ENCODE data around the gene LARP4B. TPM values are rescaled to one million over a fixed set of nuclear protein-coding genes. Genes with fewer than 3 reads are reported as not detected.

Gene LARP4B
- total and polyA plus RNA-seq, 2 of the 13 experiments (the other 11 are each of a cell fraction or from before 2014, with no cell fraction given) = 19.5 to 30.2 TPM

DNA sequence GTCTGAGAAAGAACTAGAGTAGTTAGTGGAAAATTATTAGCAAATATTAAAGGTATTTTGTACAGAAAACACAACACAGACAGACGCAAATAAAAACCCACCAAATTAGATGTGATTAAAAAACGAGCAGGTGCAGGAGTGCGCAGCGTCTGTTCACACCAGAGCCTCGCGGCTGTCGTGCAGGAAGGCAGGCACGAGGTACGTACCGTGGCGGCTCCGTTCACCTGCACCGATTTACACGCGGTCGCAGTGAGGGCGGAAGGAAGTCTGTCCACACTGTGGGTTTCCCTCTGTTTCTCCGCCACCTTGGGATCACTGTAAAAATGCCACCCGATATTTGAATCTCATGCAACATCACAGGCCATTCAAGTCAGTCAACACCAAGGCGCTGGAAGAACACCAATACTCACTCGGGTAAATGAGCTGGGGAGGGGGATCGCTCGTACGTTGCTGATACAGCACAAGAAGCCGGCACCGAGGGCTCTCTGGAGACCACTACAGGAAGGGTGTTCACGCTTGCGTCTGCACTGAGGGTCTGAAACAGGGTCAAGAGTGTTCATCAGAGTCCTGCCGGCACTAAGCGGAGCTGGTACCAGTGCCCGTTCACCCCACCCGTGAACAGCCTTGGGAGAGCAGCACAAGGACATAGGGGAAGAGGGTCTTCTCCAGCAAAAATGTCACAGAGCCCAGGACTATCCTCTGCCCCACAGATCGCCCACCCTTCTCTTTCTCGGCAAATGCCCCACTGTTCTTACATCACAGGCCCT, 116.8 kb downstream of the LARP4B start (continued):
- no peak for TF ChIP-seq ZC3H4 (CRISPR knock-in tag; IDR thresholded peaks at IDR 0.05; ENCODE audit: borderline replicate concordance)
- TF ChIP-seq MXI1 (IDR thresholded peaks at IDR 0.05; ENCODE audit: borderline replicate concordance, low read depth, low read length) = no peak
- TF ChIP-seq ZBTB20 (CRISPR knock-in tag; IDR thresholded peaks at IDR 0.05; ENCODE audit: borderline replicate concordance, low read depth) = no peak
- TF ChIP-seq ZNF564 (CRISPR knock-in tag; IDR thresholded peaks at IDR 0.05) = no peak
- TF ChIP-seq, protein P1, sequence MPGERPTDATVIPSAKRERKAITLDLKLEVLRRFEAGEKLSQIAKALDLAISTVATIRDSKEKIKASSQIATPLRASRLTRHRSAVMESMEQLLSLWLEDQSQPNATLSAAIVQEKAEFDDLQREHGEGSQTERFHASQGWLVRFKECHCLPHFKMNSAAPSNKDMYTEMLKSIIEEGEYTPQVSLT (CRISPR knock-in tag; IDR thresholded peaks at IDR 0.05; ENCODE audit: borderline replicate concordance, low read depth) = no peak
- TF ChIP-seq ZNF326 (CRISPR knock-in tag; IDR thresholded peaks at IDR 0.05; ENCODE audit: borderline replicate concordance) = no peak
- TF ChIP-seq NFYC (CRISPR knock-in tag; IDR thresholded peaks at IDR 0.05) = no peak
- TF ChIP-seq, protein P2, sequence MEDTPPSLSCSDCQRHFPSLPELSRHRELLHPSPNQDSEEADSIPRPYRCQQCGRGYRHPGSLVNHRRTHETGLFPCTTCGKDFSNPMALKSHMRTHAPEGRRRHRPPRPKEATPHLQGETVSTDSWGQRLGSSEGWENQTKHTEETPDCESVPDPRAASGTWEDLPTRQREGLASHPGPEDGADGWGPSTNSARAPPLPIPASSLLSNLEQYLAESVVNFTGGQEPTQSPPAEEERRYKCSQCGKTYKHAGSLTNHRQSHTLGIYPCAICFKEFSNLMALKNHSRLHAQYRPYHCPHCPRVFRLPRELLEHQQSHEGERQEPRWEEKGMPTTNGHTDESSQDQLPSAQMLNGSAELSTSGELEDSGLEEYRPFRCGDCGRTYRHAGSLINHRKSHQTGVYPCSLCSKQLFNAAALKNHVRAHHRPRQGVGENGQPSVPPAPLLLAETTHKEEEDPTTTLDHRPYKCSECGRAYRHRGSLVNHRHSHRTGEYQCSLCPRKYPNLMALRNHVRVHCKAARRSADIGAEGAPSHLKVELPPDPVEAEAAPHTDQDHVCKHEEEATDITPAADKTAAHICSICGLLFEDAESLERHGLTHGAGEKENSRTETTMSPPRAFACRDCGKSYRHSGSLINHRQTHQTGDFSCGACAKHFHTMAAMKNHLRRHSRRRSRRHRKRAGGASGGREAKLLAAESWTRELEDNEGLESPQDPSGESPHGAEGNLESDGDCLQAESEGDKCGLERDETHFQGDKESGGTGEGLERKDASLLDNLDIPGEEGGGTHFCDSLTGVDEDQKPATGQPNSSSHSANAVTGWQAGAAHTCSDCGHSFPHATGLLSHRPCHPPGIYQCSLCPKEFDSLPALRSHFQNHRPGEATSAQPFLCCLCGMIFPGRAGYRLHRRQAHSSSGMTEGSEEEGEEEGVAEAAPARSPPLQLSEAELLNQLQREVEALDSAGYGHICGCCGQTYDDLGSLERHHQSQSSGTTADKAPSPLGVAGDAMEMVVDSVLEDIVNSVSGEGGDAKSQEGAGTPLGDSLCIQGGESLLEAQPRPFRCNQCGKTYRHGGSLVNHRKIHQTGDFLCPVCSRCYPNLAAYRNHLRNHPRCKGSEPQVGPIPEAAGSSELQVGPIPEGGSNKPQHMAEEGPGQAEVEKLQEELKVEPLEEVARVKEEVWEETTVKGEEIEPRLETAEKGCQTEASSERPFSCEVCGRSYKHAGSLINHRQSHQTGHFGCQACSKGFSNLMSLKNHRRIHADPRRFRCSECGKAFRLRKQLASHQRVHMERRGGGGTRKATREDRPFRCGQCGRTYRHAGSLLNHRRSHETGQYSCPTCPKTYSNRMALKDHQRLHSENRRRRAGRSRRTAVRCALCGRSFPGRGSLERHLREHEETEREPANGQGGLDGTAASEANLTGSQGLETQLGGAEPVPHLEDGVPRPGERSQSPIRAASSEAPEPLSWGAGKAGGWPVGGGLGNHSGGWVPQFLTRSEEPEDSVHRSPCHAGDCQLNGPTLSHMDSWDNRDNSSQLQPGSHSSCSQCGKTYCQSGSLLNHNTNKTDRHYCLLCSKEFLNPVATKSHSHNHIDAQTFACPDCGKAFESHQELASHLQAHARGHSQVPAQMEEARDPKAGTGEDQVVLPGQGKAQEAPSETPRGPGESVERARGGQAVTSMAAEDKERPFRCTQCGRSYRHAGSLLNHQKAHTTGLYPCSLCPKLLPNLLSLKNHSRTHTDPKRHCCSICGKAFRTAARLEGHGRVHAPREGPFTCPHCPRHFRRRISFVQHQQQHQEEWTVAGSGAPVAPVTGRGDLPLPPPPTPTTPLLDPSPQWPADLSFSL (CRISPR knock-in tag; IDR thresholded peaks at IDR 0.05) = no peak
- TF ChIP-seq YEATS4 (CRISPR knock-in tag; IDR thresholded peaks at IDR 0.05; ENCODE audit: borderline replicate concordance) = no peak
- TF ChIP-seq HOXD1 (CRISPR knock-in tag; IDR thresholded peaks at IDR 0.05) = no peak
- TF ChIP-seq ZNF75D (CRISPR knock-in tag; IDR thresholded peaks at IDR 0.05; ENCODE audit: borderline replicate concordance) = no peak
